Spleen (tissue), 11 donors: ENCODE data around the gene PRX. TPM values are rescaled to one million over a fixed set of nuclear protein-coding genes. Genes with fewer than 3 reads are reported as not detected.

Source experiments
- DNase-seq: peaks from one replicate; pipeline ENCODE4 v3.0.0-alpha.2; 2020
- H3K27ac ChIP-seq, 8 donors: fragments of 200-600 bp; sonication (generic) in 7 of 8; 1 replicate in 4 of 8; 2 replicates in 4 of 8; pipeline versions ENCODE4 v1.5.0 to v1.8.0; 2016 to 2021; ENCODE audit warnings: inconsistent platforms in 4 of 8, mild to moderate bottlenecking in 4 of 8, moderate library complexity in 1 of 8
- H3K27me3 ChIP-seq, 7 donors: fragments of 200-600 bp; sonication (generic) in 6 of 7; replicated peaks in 1 of 7; 1 replicate in 4 of 7; 2 replicates in 3 of 7; pipeline versions ENCODE4 v1.5.0 to v1.8.0; 2016 to 2021; ENCODE audit warnings: inconsistent platforms in 3 of 7, mild to moderate bottlenecking in 1 of 7
- H3K36me3 ChIP-seq, 6 donors: fragments of 200-600 bp; sonication (generic) in 5 of 6; 1 replicate in 4 of 6; 2 replicates in 2 of 6; pipeline versions ENCODE4 v1.5.0 to v1.8.0; 2016 to 2021; ENCODE audit warnings: inconsistent platforms in 2 of 6
- H3K4me1 ChIP-seq, 6 donors: fragments of 200-600 bp; sonication (generic) in 5 of 6; 1 replicate in 3 of 6; 2 replicates in 3 of 6; pipeline versions ENCODE4 v1.5.0 to v1.8.0; 2016 to 2021; ENCODE audit warnings: inconsistent platforms in 3 of 6
- H3K4me3 ChIP-seq, 8 donors: fragments of 200-600 bp; sonication (generic) in 7 of 8; 1 replicate in 4 of 8; 2 replicates in 4 of 8; pipeline versions ENCODE4 v1.5.0 to v1.8.0; 2016 to 2021; ENCODE audit warnings: inconsistent platforms in 4 of 8, mild to moderate bottlenecking in 4 of 8, moderate library complexity in 2 of 8
- H3K9me3 ChIP-seq, 8 donors: fragments of 200-600 bp; sonication (generic) in 7 of 8; 1 replicate in 4 of 8; 2 replicates in 4 of 8; pipeline versions ENCODE4 v1.5.0 to v1.8.0; 2016 to 2021; ENCODE audit warnings: inconsistent platforms in 4 of 8
- POLR2A ChIP-seq, 3 donors: fragments of 450-650 bp; IDR thresholded peaks; one replicate each; pipeline ENCODE4 v1.5.1; 2017; ENCODE audit warnings: antibody characterized with exemption in 3 of 3, mild to moderate bottlenecking in 1 of 3
- POLR2AphosphoS5 ChIP-seq, 3 donors: sonication (generic); formaldehyde crosslinking; IDR thresholded peaks; one replicate each; pipeline ENCODE4 v1.5.1; 2017; ENCODE audit warnings: antibody characterized with exemption in 3 of 3
- WGBS, 5 donors: extraction: QIAGEN DNeasy Blood & Tissue Kit in 3 of 5; methylation state at CpG; one replicate each; pipeline versions ENCODE4 v1.1.5 to v1.1.7; 2013 to 2018; 5-methylcytosine and 5-hydroxymethylcytosine counted together
- intact Hi-C: fragments of 100-400 bp; cut with DNase I; formaldehyde crosslinking; loops from one replicate; pipeline ENCODE4 v1.15.0; 2023; ENCODE audit warnings: low total_unique reads
- polyA plus RNA-seq, 3 donors: library from polyadenylated mRNA; stranded (reverse); fragments of 200-250 nt; gene quantifications; one replicate each; pipeline ENCODE4 v1.2.1, GENCODE V29; 2013
- total RNA-seq, 7 donors: library from RNA; depleted of rRNA in 3 of 7; stranded (reverse); fragments of >200 nt in 3 of 7; fragmentation: NEBNext Ultra II Directional in 4 of 7; extraction: Animal tissue kit (Norgen Biotek cat#: 25700) in 4 of 7; gene quantifications; one replicate each; pipeline versions ENCODE4 v1.1.0 to v1.2.1, GENCODE V29; 2016 to 2021
- TF ChIP-seq, protein P1 (sequence below), 11 experiments: fragments of 200-600 bp in 7 of 11; fragments of 450-650 bp in 4 of 11; sonication (generic) in 4 of 11; IDR thresholded peaks in 8 of 11; conservative IDR thresholded peaks in 3 of 11; 1 replicate in 7 of 11; 2 replicates in 4 of 11; pipeline versions ENCODE4 v1.4.0 to v1.8.0; 2016 to 2021; ENCODE audit warnings: antibody characterized with exemption in 11 of 11, inconsistent platforms in 4 of 11, mild to moderate bottlenecking in 1 of 11
- donor health status: healthy with polysubstance abuse.
- donor health status: DM: no; HTN: no; CAD: no; lungs with moderate emphysema.
- donor health status: DM: no; HTN: no; CAD: no.
- donor health status: Bipolar disorder and iron deficiency.
- donor health status: healthy.
- donor health status: DM: no; HTN: no; CAD: no.
- donor health status: DM: yes; HTN: yes; CAD: no.

The PRX gene
- total and polyA plus RNA-seq, 10 donors = 0.50 to 3.4 (median 2.1) TPM

DNA sequence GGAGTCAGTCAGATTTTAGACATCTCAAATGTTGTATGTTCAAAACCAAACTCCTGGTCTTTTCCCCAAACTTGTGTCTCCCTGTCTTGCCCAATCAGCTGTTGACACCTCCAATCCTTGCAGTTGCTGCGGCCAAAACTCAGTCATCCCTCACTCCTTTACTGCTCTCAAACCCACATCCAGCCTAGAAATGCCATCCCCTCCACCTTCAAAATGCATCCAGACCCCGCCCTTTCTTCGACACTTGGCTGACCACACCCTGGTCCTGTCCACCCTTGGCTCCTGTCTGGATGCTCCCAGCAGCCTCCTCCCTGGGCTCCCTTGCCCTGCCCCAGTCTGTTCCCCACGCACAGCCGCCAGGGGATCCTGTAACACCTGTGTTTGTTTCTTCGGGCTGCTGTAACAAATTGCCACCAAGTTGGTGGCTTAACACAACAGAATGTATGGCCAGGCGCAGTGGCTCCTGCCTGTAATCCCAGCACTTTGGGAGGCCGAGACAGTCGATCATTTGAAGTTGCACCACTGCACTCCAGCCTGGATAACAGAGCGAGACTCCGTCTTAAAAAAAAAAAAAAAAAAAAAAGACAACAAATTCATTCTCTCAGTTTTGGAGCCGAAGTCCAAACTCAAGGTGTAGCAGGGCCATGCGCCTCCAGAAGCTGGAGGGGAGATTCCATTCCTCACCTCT is 53.0 kb downstream of the PRX start:
- Histone ChIP-seq H3K36me3 (peaks cover 0 to 12% (median 0%) of the 10 kb centered on the region in 6 donors), H3K4me1 (peaks cover 0 to 94% (median 45%) of the 10 kb centered on the region in 6 donors), H3K4me3 (no peak overlapping the region), H3K9me3 (no peaks in the 10 kb centered on the region), H3K27ac (peak overlapping the region in 3 of 8 donors; percentile 56 to 71 (median 58)), H3K27me3 (no peaks in the 10 kb centered on the region)
- 93 to 97% (median 94%) methylated on average over 13 of the region's 13 CpGs for WGBS, 5 donors
- TF ChIP-seq POLR2A (IDR thresholded peaks at IDR 0.05) (no peak), POLR2AphosphoS5 (IDR thresholded peaks at IDR 0.05) (no peak)
- TF ChIP-seq, protein P1, sequence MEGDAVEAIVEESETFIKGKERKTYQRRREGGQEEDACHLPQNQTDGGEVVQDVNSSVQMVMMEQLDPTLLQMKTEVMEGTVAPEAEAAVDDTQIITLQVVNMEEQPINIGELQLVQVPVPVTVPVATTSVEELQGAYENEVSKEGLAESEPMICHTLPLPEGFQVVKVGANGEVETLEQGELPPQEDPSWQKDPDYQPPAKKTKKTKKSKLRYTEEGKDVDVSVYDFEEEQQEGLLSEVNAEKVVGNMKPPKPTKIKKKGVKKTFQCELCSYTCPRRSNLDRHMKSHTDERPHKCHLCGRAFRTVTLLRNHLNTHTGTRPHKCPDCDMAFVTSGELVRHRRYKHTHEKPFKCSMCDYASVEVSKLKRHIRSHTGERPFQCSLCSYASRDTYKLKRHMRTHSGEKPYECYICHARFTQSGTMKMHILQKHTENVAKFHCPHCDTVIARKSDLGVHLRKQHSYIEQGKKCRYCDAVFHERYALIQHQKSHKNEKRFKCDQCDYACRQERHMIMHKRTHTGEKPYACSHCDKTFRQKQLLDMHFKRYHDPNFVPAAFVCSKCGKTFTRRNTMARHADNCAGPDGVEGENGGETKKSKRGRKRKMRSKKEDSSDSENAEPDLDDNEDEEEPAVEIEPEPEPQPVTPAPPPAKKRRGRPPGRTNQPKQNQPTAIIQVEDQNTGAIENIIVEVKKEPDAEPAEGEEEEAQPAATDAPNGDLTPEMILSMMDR (IDR thresholded peaks at IDR 0.05 in 8 of 11, conservative IDR thresholded peaks at IDR 0.05 in 3 of 11) = no peak
- intact Hi-C loops = no loop called here
- no peak for DNase-seq

DNA sequence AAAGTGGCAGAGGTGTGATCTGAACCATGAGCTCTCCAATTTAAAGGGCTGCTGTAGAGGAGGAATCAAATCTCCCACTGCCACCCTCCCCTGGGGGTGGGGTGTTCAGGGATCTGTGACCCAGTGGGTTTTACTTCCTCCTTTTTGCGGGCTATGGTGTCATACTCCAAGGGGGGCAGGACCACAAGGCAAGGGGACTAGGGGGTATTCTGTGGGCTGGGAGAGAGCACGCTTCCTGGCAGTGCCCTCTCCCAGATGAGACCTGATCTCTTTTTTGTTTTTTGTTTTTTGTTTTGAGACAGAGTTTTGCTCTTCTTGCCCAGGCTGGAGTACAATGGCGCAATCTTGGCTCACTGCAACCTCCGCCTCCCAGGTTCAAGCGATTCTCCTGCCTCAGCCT is 54.4 kb downstream of the PRX start:
- TF ChIP-seq POLR2A (IDR thresholded peaks at IDR 0.05) (no peak), POLR2AphosphoS5 (IDR thresholded peaks at IDR 0.05) (peak in 1 of 3 donors; percentile 24)
- WGBS, 5 donors = 51 to 68% (median 61%) methylated on average over 5 of the region's 5 CpGs
- Histone ChIP-seq H3K9me3 (no peaks in the 10 kb centered on the region), H3K4me1 (peaks cover 0 to 80% (median 39%) of the 10 kb centered on the region in 6 donors), H3K27ac (peak overlapping the region in 4 of 8 donors; percentile 57 to 71 (median 62)), H3K27me3 (no peaks in the 10 kb centered on the region), H3K4me3 (no peak overlapping the region), H3K36me3 (peaks cover 0 to 12% (median 0%) of the 10 kb centered on the region in 6 donors)
- no peak for DNase-seq
- intact Hi-C loops = no loop called here

DNA sequence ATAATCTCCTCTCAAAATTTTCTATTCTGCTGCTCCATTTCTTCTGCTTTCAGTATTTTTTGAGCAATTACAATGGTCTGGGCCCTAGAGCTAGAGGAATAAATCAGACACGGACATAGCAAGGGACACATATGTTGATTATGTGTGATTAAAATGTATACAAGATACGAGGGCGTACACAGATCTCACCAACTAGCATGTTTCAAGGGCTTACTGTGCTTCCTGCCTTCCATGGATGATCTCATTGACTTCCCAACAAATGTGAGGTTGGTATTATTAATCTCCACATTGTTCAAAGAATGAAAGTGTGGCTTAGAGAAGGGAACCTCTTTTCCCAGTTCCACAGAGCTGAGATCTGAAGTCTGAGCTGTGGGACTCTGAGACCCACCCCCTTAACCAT is 55.5 kb downstream of the PRX start:
- peaks cover 0 to 69% (median 37%) of the 10 kb centered on the region in 6 donors for H3K4me1 ChIP-seq
- intact Hi-C loops = no loop called here

DNA sequence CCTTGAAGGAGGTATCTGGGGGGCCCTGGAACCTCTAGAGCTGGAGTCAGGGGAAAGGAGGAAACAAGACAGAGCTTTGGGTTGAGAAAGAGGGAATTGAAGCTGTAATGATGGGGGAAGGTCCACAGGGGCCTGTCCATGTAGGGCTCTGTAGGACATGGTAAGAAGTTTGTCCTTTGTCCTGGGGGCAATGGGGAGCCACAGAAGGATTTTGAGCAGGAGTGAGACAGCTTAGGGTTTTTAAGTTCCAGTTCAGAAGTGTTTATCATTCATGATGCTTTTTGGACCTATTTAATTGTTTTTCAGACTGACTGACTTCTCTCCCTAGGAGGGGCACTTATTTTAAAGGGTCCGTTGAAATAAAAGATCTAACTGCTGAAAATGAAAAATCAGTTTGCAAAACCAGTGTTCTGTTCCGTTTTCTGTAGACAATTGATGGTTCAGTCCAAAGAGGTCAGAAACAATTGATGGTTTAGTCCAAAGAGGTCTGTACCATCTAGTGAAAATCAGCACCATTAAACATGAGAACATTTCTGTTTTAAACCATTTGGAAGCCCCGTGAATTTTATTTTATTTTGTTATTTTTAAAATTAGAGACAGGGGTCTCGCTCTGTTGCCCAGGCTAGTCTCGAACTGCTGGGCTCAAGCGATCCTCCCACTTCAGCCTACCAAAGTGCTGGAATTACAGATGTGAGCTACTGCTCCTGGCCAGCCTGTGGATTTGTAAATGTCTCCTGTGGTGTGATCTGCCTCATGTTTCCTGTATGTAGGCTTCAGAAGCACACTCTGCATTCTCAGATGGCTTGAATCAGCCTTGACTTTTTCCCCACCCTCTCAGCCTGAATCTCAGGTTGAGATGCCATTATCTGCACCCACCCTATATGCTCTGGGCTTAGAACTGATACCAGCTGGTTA is 56.2 kb downstream of the PRX start:
- intact Hi-C loops = no loop called here
- Histone ChIP-seq H3K27ac (peak overlapping the region in 6 of 8 donors; percentile 36 to 71 (median 57)), H3K9me3 (no peaks in the 10 kb centered on the region), H3K4me1 (peaks cover 0 to 63% (median 34%) of the 10 kb centered on the region in 6 donors), H3K36me3 (peaks cover 0 to 22% (median 0%) of the 10 kb centered on the region in 6 donors), H3K4me3 (no peak overlapping the region), H3K27me3 (no peaks in the 10 kb centered on the region)
- TF ChIP-seq POLR2AphosphoS5 (IDR thresholded peaks at IDR 0.05) (no peak), POLR2A (IDR thresholded peaks at IDR 0.05) (no peak)
- TF ChIP-seq, protein P1 (IDR thresholded peaks at IDR 0.05 in 8 of 11, conservative IDR thresholded peaks at IDR 0.05 in 3 of 11) = no peak
- DNase-seq = no peak
- WGBS, 5 donors = 84 to 94% (median 90%) methylated on average over 6 of the region's 6 CpGs

More for the DNA sequence above, 55.5 kb downstream of the PRX start:
- DNase-seq = no peak
- Histone ChIP-seq H3K9me3 (no peaks in the 10 kb centered on the region), H3K27ac (peak overlapping the region in 7 of 8 donors; percentile 35 to 71 (median 57)), H3K4me3 (no peak overlapping the region), H3K36me3 (peaks cover 0 to 22% (median 0%) of the 10 kb centered on the region in 6 donors), H3K27me3 (no peaks in the 10 kb centered on the region)
- TF ChIP-seq, protein P1 (IDR thresholded peaks at IDR 0.05 in 8 of 11, conservative IDR thresholded peaks at IDR 0.05 in 3 of 11) = no peak
- TF ChIP-seq POLR2A (IDR thresholded peaks at IDR 0.05) = no peak
- no peak for TF ChIP-seq POLR2AphosphoS5 (IDR thresholded peaks at IDR 0.05)
- WGBS, 5 donors = 65 to 83% (median 76%) methylated on average over 3 of the region's 3 CpGs
